ENCODE data around the gene MTFR1L. TPM values are rescaled to one million over a fixed set of nuclear protein-coding genes. Genes with fewer than 3 reads are reported as not detected.

Gene MTFR1L
- total and polyA plus RNA-seq, 9 of the 15 experiments (the other 6 are each of a cell fraction or from before 2014, with no cell fraction given): 41.4 to 98.5 (median 53.7) TPM

DNA sequence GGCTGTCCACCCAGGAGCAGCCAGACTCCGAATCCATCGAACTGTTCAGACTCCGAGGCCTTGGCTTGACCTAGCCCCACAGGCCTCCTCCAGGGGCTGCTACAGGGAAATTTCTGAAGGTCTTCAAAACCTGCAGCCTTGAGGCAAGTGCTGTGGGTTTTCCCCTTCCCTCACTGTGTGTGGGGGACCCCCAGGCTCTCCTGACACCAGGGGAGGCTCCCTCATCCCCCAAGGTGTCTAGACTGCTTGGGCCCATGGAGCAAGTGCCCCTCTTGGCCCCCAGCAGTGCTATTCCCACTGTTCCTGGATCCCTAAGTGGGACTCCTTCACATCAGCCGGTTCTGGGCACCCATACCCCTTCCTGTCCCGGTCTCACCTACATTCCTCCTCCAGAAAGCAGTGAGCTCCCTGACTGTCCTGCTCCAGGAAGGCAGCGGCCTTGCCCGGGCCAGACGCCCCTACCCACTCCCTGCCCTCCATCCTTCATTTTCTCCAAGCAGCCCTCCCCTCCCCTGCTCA lies 54.9 kb downstream of the MTFR1L start (continued):
- TF ChIP-seq JUN (IDR thresholded peaks at IDR 0.05; ENCODE audit: borderline replicate concordance, low read depth, low read length): no peak
- TF ChIP-seq JUN (CRISPR knock-in tag; IDR thresholded peaks at IDR 0.05; ENCODE audit: borderline replicate concordance): peak; percentile 50; the same call in 1 of the 2 replicates
- no peak for TF ChIP-seq ZC3H4 (CRISPR knock-in tag; IDR thresholded peaks at IDR 0.05; ENCODE audit: borderline replicate concordance)
- TF ChIP-seq BRD4 (IDR thresholded peaks at IDR 0.05): no peak
- TF ChIP-seq NR2C1 (IDR thresholded peaks at IDR 0.05): no peak
- no peak for TF ChIP-seq NR2C1 (tag; IDR thresholded peaks at IDR 0.05)
- TF ChIP-seq MCM5 (IDR thresholded peaks at IDR 0.05; ENCODE audit: low read depth): no peak
- peak; percentile 7 for TF ChIP-seq ZNF146 (CRISPR knock-in tag; IDR thresholded peaks at IDR 0.05; ENCODE audit: unreplicated experiment)
- TF ChIP-seq, protein P1, sequence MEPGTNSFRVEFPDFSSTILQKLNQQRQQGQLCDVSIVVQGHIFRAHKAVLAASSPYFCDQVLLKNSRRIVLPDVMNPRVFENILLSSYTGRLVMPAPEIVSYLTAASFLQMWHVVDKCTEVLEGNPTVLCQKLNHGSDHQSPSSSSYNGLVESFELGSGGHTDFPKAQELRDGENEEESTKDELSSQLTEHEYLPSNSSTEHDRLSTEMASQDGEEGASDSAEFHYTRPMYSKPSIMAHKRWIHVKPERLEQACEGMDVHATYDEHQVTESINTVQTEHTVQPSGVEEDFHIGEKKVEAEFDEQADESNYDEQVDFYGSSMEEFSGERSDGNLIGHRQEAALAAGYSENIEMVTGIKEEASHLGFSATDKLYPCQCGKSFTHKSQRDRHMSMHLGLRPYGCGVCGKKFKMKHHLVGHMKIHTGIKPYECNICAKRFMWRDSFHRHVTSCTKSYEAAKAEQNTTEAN (CRISPR knock-in tag; IDR thresholded peaks at IDR 0.05): no peak
- TF ChIP-seq IRF2 (CRISPR knock-in tag; IDR thresholded peaks at IDR 0.05): no peak
- TF ChIP-seq CBX1 (IDR thresholded peaks at IDR 0.05; ENCODE audit: low read depth): no peak
- TF ChIP-seq, protein P2, sequence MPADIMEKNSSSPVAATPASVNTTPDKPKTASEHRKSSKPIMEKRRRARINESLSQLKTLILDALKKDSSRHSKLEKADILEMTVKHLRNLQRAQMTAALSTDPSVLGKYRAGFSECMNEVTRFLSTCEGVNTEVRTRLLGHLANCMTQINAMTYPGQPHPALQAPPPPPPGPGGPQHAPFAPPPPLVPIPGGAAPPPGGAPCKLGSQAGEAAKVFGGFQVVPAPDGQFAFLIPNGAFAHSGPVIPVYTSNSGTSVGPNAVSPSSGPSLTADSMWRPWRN (IDR thresholded peaks at IDR 0.05; ENCODE audit: low read depth): no peak
- TF ChIP-seq NFRKB (IDR thresholded peaks at IDR 0.05; ENCODE audit: low read depth): 0 out of 2 replicates have a peak, but pooled peaks have one; percentile 16
- TF ChIP-seq ZNF197 (CRISPR knock-in tag; IDR thresholded peaks at IDR 0.05; ENCODE audit: low read depth): no peak
- no peak for TF ChIP-seq HDAC1 (IDR thresholded peaks at IDR 0.05)
- TF ChIP-seq, protein P3, sequence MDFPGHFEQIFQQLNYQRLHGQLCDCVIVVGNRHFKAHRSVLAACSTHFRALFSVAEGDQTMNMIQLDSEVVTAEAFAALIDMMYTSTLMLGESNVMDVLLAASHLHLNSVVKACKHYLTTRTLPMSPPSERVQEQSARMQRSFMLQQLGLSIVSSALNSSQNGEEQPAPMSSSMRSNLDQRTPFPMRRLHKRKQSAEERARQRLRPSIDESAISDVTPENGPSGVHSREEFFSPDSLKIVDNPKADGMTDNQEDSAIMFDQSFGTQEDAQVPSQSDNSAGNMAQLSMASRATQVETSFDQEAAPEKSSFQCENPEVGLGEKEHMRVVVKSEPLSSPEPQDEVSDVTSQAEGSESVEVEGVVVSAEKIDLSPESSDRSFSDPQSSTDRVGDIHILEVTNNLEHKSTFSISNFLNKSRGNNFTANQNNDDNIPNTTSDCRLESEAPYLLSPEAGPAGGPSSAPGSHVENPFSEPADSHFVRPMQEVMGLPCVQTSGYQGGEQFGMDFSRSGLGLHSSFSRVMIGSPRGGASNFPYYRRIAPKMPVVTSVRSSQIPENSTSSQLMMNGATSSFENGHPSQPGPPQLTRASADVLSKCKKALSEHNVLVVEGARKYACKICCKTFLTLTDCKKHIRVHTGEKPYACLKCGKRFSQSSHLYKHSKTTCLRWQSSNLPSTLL (IDR thresholded peaks at IDR 0.05): no peak
- no peak; the same call in 1 of the 2 replicates for TF ChIP-seq XRCC5 (IDR thresholded peaks at IDR 0.05; ENCODE audit: low read depth, low read length)
- TF ChIP-seq FOXM1 (IDR thresholded peaks at IDR 0.05; ENCODE audit: low read depth): no peak
- TF ChIP-seq FOXM1 (CRISPR knock-in tag; IDR thresholded peaks at IDR 0.05; ENCODE audit: low read depth): 0 out of 2 replicates have a peak, but pooled peaks have one; percentile 71
- no peak for TF ChIP-seq ZFP30 (CRISPR knock-in tag; IDR thresholded peaks at IDR 0.05; ENCODE audit: borderline replicate concordance)
- no peak for TF ChIP-seq U2AF1 (optimal IDR thresholded peaks at IDR 0.05; ENCODE audit: low read depth, low read length)
- TF ChIP-seq ZNF507 (tag; conservative IDR thresholded peaks at IDR 0.05): no peak
- no peak for TF ChIP-seq ZNF140 (CRISPR knock-in tag; IDR thresholded peaks at IDR 0.05)
- TF ChIP-seq, protein P4, sequence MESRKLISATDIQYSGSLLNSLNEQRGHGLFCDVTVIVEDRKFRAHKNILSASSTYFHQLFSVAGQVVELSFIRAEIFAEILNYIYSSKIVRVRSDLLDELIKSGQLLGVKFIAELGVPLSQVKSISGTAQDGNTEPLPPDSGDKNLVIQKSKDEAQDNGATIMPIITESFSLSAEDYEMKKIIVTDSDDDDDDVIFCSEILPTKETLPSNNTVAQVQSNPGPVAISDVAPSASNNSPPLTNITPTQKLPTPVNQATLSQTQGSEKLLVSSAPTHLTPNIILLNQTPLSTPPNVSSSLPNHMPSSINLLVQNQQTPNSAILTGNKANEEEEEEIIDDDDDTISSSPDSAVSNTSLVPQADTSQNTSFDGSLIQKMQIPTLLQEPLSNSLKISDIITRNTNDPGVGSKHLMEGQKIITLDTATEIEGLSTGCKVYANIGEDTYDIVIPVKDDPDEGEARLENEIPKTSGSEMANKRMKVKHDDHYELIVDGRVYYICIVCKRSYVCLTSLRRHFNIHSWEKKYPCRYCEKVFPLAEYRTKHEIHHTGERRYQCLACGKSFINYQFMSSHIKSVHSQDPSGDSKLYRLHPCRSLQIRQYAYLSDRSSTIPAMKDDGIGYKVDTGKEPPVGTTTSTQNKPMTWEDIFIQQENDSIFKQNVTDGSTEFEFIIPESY (CRISPR knock-in tag; IDR thresholded peaks at IDR 0.05): no peak
- no peak for TF ChIP-seq ZNF124 (CRISPR knock-in tag; IDR thresholded peaks at IDR 0.05)
